Thoracic aorta (tissue), 2 donors: ENCODE measurements around the gene SYNE1. TPM values are rescaled to one million over a fixed set of nuclear protein-coding genes. Genes with fewer than 3 reads are reported as not detected.

Experiments
- ATAC-seq: fragments of 150-250 bp; one replicate; pipeline ENCODE4 v1.8.0; 2017; ENCODE audit warnings: low read depth; ENCODE audit not compliant: insufficient number of reproducible peaks, low FRiP score
- DNase-seq: peaks from one replicate; pipeline ENCODE4 v3.0.0-alpha.2; 2020; ENCODE audit warnings: low spot score
- H3K27ac ChIP-seq, 2 donors: fragments of 200-600 bp; sonication (generic); 1 replicate in 1 of 2; 2 replicates in 1 of 2; pipeline ENCODE4 v1.5.1; 2016; ENCODE audit warnings: mild to moderate bottlenecking in 2 of 2, moderate library complexity in 2 of 2
- H3K27me3 ChIP-seq: fragments of 200-600 bp; sonication (generic); replicated peaks from 2 replicates; pipeline ENCODE4 v1.6.0; 2016; ENCODE audit warnings: mild to moderate bottlenecking; ENCODE audit not compliant: insufficient read depth
- H3K36me3 ChIP-seq: fragments of 200-600 bp; sonication (generic); one replicate; pipeline ENCODE4 v1.5.1; 2016
- H3K4me1 ChIP-seq, 2 donors: fragments of 200-600 bp; sonication (generic); 1 replicate in 1 of 2; 2 replicates in 1 of 2; pipeline versions ENCODE4 v1.5.1 to v1.6.0; 2016; ENCODE audit warnings: low read depth in 2 of 2, mild to moderate bottlenecking in 1 of 2; ENCODE audit not compliant: control insufficient read depth in 1 of 2
- H3K4me3 ChIP-seq: fragments of 200-600 bp; sonication (generic); 2 replicates; pipeline ENCODE4 v1.5.1; 2016; ENCODE audit warnings: mild to moderate bottlenecking
- H3K9me3 ChIP-seq: fragments of 200-600 bp; sonication (generic); 2 replicates; pipeline ENCODE4 v1.5.1; 2016
- CTCF ChIP-seq: fragments of 200-600 bp; sonication (generic); IDR thresholded peaks from one replicate; pipeline ENCODE4 v1.5.1; 2019; ENCODE audit warnings: antibody characterized with exemption
- total RNA-seq, 2 donors: library from RNA; depleted of rRNA; stranded (reverse); fragments of >200 nt; gene quantifications; one replicate each; pipeline versions ENCODE4 v1.1.0 to v1.2.3, GENCODE V29; 2016

SYNE1 gene
- total RNA-seq, 2 donors from 2014 or later = 462 to 552 TPM

DNA sequence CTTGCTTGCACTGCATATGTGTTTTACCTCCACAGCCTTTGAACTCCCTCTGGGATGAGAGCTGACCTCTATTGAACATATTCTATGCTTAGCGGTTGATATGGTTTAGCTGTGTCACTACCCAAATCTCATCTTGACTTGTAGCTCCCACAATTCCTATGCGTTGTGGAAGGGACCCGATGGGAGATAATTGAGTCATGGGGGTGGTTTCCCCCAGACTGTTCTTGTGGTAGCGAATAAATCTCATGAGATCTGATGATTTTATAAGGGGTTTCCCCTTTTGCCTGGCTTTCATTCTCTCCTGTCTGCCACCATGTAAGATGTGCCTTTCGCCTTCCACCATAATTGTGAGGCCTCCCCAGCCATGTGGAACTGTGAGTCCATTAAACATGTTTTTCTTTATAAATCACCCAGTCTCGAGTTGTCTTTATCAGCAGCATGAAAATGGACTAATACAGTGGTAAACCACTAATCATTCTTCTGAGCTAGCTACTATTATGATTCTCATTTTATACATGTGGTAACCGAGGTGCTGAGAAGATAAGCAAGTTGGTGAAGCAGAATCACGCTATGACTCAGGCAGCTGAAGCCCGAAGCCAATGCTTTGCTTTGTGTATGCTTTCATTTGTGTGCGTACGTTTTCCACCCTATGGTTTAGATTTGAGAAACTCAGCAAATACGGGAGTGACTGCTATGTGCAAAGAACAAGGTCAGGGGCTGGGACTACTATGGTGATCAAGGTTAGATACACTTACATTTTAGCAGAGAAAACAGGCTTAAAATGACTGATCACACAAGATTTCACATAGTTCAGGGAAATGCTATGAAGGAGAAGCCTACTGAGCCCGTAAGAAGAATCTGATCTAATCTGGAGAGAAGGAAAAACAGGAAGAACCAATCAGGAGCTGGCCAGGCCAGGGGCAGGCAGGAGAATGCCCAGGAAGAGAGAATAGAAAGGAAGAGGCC lies 466.2 kb downstream of the SYNE1 start:
- no peak for DNase-seq
- ATAC-seq = no peak
- Histone ChIP-seq H3K9me3 (no peaks in the 10 kb centered on the region), H3K27ac (peak overlapping the region; percentile 19 to 47), H3K4me1 (peaks cover 9 to 22% of the 10 kb centered on the region in 2 donors), H3K4me3 (no peak overlapping the region), H3K36me3 (peaks cover 21% of the 10 kb centered on the region), H3K27me3 (no peaks in the 10 kb centered on the region)
- no peak for TF ChIP-seq CTCF

DNA sequence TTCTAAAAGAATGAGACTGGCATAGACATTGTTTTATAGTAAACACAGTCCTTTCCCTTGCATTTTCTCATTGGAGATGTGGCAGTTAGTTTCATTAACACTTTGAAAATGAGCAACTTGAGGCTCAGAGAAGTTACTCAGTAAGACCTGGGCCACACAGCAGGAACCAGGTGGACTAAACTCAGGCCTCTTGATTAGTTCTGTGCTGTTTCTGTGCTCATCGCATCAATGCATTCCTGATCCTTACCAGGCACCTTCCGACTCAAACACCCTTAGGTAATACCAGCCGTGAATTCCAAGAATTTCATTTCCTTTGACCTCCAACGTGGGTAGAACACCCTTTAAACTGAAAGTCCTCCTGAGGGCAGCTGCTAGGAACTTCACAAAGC lies 466.9 kb downstream of the SYNE1 start:
- Histone ChIP-seq H3K27ac (peak overlapping the region in 1 of 2 donors; percentile 19), H3K4me3 (no peak overlapping the region), H3K36me3 (peaks cover 14% of the 10 kb centered on the region), H3K27me3 (no peaks in the 10 kb centered on the region), H3K9me3 (no peaks in the 10 kb centered on the region), H3K4me1 (peaks cover 9 to 27% of the 10 kb centered on the region in 2 donors)
- ATAC-seq (no peak), DNase-seq (no peak)
- TF ChIP-seq CTCF = no peak

DNA sequence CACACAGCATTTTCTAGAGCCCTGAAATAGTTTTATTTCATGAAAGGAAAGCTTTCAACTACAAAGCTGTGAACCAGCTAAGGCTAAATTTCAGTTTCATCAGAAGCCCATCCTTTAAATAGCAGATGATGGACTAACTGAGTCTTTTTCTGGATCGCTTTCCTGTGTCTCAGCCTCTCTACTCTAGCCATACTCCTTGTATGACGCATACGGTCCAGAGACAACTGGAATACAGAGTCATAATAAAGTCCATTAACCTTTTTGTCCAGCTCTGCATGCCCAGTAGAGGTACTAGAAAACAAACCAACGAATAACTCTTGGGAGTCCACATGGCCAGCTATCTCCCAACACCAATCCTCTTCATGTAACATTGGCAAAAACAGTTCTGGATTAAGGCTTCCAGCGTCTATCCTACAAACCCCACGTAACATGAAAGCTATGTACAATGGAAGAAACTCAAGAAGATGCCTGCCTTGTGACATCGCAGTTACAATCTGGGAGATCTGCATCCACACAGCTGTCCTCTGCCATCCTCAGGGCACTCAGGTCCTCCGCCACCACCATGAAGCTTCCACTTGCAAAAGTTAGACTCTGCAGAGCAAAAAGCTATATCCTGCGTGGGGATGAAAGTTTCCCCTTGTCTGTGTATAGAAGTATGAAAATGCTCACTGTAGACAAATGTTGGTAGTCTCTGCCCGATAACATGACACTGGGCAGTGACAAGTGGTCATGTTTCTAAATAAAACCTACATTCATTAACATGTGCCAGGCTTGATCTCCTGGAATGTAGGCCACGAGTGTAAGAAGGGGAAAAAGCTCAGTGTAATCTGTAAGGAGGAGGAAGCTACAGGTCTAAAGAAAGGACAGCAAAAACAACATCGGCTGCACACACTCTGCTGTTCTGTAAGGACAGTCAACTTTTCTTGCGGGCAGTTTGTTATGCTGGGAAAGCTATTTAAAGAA lies 469.2 kb downstream of the SYNE1 start:
- DNase-seq (no peak), ATAC-seq (no peak)
- Histone ChIP-seq H3K9me3 (no peaks in the 10 kb centered on the region), H3K4me3 (no peak overlapping the region), H3K4me1 (peaks cover 9 to 27% of the 10 kb centered on the region in 2 donors), H3K27ac (peak overlapping the region in 1 of 2 donors; percentile 19), H3K36me3 (peaks cover 21% of the 10 kb centered on the region), H3K27me3 (no peaks in the 10 kb centered on the region)
- no peak for TF ChIP-seq CTCF

DNA sequence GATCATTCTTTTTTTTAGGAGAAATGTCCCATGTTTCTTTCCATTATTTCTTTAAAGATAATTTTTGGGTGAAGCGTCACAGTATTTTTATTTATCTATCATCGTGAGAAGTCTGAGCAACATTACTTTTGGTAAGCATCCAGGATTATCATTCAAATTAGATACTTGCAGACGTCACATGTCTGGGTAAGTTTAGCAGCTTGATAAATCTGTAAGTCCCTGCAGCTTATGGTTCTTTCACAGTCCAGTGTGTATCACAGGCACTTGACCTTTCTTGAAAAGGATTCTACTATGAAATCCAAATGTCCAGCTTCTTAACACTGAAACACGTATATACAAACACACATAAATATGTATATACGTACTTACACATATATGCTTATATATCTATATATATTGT lies 470.3 kb downstream of the SYNE1 start:
- no peak for TF ChIP-seq CTCF

GRCh38 chr6:152166497-152166896 lies 470.7 kb downstream of the SYNE1 start:
- no peaks in the 10 kb centered on the region for H3K27me3 ChIP-seq
- ATAC-seq (no peak), DNase-seq (no peak)
- no peaks in the 10 kb centered on the region for H3K9me3 ChIP-seq
- no peak overlapping the region for H3K4me3 ChIP-seq
- no peak overlapping the region for H3K27ac ChIP-seq
- peaks cover 9 to 21% of the 10 kb centered on the region in 2 donors for H3K4me1 ChIP-seq
- H3K36me3 ChIP-seq = peaks cover 26% of the 10 kb centered on the region
- no peak for TF ChIP-seq CTCF

More for the DNA sequence above, 470.3 kb downstream of the SYNE1 start:
- no peak for ATAC-seq
- Histone ChIP-seq H3K27ac (no peak overlapping the region), H3K9me3 (no peaks in the 10 kb centered on the region), H3K36me3 (peaks cover 25% of the 10 kb centered on the region), H3K27me3 (no peaks in the 10 kb centered on the region), H3K4me3 (no peak overlapping the region), H3K4me1 (peaks cover 9 to 25% of the 10 kb centered on the region in 2 donors)
- DNase-seq = no peak
